Stimulated activated CD4-positive, alpha-beta T cell treated with anti-CD3 and anti-CD28 coated beads, Interleukin-12 subunit alpha, Interleukin-12 subunit beta, amount 100 ng/mL, for 24 hours (primary cell): ENCODE measurements around the gene ARHGAP26.

Experiments
- DNase-seq, 2 experiments: peaks; one replicate each; pipeline ENCODE4 v3.0.0-alpha.2; 2020; ENCODE audit warnings: low read depth in 2 of 2

The ARHGAP26 gene

GRCh38 chr5:143140492-143141203 lies 370.5 kb downstream of the ARHGAP26 start:
- no peak for DNase-seq

- DNase-seq: no peak
These were observed 371.5 kb downstream of the ARHGAP26 start for GRCh38 chr5:143141652-143142051.

GRCh38 chr5:143142596-143143435 lies 372.6 kb downstream of the ARHGAP26 start:
- DNase-seq: no peak

GRCh38 chr5:143143973-143144372 lies 373.8 kb downstream of the ARHGAP26 start:
- DNase-seq: no peak

GRCh38 chr5:143145243-143146160 lies 375.3 kb downstream of the ARHGAP26 start:
- DNase-seq: no peak

GRCh38 chr5:143146161-143146560 lies 376.0 kb downstream of the ARHGAP26 start:
- no peak for DNase-seq

- no peak for DNase-seq
These were observed 377.2 kb downstream of the ARHGAP26 start for GRCh38 chr5:143147383-143147782.

- DNase-seq: no peak
These were observed 377.7 kb downstream of the ARHGAP26 start for GRCh38 chr5:143147902-143148301.

- no peak for DNase-seq
These were observed 378.6 kb downstream of the ARHGAP26 start for GRCh38 chr5:143148771-143149170.

- no peak for DNase-seq
These were observed 379.6 kb downstream of the ARHGAP26 start for GRCh38 chr5:143149759-143150158.

- DNase-seq: no peak
These were observed 381.0 kb downstream of the ARHGAP26 start for GRCh38 chr5:143151056-143151700.

GRCh38 chr5:143152445-143152844 lies 382.3 kb downstream of the ARHGAP26 start:
- DNase-seq: no peak

GRCh38 chr5:143153332-143154119 lies 383.3 kb downstream of the ARHGAP26 start:
- DNase-seq: no peak

GRCh38 chr5:143154510-143155370 lies 384.6 kb downstream of the ARHGAP26 start:
- no peak for DNase-seq

GRCh38 chr5:143155455-143155854 lies 385.3 kb downstream of the ARHGAP26 start:
- no peak for DNase-seq

GRCh38 chr5:143156086-143156485 lies 385.9 kb downstream of the ARHGAP26 start:
- no peak for DNase-seq

GRCh38 chr5:143156572-143156971 lies 386.4 kb downstream of the ARHGAP26 start:
- no peak for DNase-seq

GRCh38 chr5:143159031-143159430 lies 388.9 kb downstream of the ARHGAP26 start:
- no peak for DNase-seq

GRCh38 chr5:143161885-143162540 lies 391.8 kb downstream of the ARHGAP26 start:
- no peak for DNase-seq
